ENCODE data around the gene MRPS35.

Gene MRPS35

DNA sequence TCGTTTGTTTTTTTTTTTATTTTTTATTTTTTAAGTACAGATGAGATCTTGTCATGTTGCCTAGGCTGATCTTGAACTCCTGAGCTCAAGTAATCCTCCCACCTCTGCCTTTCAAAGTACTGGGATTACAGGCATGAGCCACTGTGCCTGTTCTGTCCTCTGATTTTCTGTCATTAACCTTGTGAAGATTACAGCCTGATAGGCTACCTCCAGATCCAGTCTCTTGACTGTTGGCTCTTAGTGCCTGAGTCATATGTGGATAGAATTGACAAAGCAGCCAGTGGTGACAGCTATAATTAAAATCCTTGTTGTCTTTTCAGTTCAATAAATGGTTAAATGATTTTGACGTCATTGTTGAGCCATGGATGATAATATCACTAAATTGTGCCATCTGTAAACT, 35.6 kb upstream of the MRPS35 start:
- no peak for FAIRE-seq
- TF ChIP-seq, protein P1, sequence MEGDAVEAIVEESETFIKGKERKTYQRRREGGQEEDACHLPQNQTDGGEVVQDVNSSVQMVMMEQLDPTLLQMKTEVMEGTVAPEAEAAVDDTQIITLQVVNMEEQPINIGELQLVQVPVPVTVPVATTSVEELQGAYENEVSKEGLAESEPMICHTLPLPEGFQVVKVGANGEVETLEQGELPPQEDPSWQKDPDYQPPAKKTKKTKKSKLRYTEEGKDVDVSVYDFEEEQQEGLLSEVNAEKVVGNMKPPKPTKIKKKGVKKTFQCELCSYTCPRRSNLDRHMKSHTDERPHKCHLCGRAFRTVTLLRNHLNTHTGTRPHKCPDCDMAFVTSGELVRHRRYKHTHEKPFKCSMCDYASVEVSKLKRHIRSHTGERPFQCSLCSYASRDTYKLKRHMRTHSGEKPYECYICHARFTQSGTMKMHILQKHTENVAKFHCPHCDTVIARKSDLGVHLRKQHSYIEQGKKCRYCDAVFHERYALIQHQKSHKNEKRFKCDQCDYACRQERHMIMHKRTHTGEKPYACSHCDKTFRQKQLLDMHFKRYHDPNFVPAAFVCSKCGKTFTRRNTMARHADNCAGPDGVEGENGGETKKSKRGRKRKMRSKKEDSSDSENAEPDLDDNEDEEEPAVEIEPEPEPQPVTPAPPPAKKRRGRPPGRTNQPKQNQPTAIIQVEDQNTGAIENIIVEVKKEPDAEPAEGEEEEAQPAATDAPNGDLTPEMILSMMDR (IDR thresholded peaks at IDR 0.05; ENCODE audit: insufficient read depth, missing control alignments) = no peak
- no peak for DNase-seq (ENCODE audit: insufficient read length, low spot score)

DNA sequence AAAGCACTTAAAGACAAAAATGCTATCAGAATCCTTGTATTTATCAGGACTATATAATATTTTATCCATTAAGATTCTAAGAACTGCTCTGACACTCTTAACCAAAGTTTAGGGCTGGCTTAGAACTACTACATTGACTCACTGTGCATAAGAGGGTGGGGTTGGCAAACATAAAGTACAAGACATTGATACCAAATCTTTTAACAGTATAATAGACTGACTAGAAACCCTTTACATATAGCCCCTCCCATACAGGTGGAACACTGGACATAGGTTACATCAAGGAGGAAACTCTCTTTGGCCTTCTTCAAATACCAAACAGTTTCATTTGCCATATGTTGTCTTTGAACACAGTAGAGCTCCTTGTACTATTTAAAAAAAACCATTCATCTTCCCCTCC, 30.0 kb upstream of the MRPS35 start:
- TF ChIP-seq, protein P1 (IDR thresholded peaks at IDR 0.05; ENCODE audit: insufficient read depth, missing control alignments) = no peak
- no peak for DNase-seq (ENCODE audit: insufficient read length, low spot score)
- FAIRE-seq = no peak

DNA sequence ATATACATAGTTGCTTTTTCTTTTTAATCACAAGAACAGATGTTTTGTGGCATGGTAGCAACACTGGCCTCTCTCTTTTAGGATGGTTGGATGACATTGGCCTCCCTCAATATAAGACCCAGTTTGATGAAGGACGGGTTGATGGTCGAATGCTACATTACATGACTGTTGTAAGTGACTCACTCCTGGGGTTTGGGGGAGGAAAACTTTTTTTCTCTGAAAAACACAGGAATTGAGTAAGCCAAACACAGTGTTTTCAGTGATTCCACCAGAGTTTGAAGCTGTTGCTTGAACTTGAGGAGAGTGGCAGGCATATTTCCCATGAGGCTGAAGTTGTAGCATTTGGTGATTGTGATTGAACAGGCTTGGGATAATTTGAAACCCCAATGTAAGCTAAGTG, 28.1 kb upstream of the MRPS35 start:
- no peak for FAIRE-seq
- no peak for DNase-seq (ENCODE audit: insufficient read length, low spot score)
- TF ChIP-seq, protein P1 (IDR thresholded peaks at IDR 0.05; ENCODE audit: insufficient read depth, missing control alignments) = no peak

DNA sequence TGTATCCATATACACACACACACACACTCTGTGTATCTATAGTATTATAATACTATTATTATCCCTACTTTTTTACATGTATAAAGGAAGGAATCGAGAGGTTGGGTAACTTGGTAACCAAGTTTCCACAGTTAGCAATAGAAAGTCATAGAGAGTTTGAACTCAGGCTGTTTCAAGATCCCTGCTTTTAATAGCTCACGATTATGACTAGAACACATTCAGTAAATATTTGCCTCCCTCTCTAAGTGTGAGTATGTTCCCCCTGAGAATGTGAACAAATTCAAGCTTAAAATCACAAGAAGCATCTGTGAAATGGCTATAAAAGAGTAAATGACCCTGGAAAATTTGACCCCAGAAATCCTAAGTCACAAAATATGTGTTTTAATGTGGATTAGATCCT, 25.4 kb upstream of the MRPS35 start:
- DNase-seq (ENCODE audit: insufficient read length, low spot score) (no peak), FAIRE-seq (no peak)
- TF ChIP-seq, protein P1 (IDR thresholded peaks at IDR 0.05; ENCODE audit: insufficient read depth, missing control alignments) = no peak

DNA sequence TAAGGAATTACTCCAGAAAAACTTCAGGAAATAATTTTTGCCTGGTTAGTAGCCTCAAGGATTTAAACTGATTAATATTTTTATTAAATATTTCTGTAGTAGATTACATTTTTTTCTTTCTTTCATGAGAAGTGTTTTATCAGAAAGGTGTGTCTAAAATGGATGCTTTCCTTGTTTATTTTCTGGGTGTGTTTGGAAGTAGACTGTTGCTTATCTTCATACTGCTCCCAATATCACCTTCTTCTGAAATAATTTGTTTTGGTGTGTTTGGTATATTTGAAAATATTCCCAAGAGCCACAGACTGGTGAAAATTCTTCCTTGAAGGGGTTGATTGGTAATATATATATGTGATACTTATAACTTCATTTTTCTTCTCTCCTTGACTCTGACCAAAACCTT, 24.5 kb upstream of the MRPS35 start:
- TF ChIP-seq, protein P1 (IDR thresholded peaks at IDR 0.05; ENCODE audit: insufficient read depth, missing control alignments) = no peak
- no peak for DNase-seq (ENCODE audit: insufficient read length, low spot score)
- FAIRE-seq = no peak

DNA sequence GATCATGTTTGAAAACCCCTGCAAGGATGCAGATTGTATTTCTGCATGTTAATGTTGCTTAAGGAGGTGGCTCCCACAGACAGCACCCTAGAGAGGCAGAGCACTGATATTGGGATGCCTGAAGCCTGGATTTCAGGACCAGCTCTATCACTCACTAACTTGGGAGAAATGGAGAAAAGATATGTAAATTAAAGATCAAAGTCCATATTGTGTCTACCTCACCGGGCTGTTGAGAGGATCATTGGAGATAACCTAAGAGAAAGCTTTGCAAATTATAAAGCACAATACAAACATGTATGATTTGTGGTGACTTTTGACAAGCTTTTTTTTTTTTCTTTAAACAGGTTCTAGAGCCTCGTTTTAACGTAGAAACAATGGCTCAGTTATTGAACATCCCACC, 22.0 kb upstream of the MRPS35 start:
- FAIRE-seq = no peak
- TF ChIP-seq, protein P1 (IDR thresholded peaks at IDR 0.05; ENCODE audit: insufficient read depth, missing control alignments) = no peak
- no peak for DNase-seq (ENCODE audit: insufficient read length, low spot score)

DNA sequence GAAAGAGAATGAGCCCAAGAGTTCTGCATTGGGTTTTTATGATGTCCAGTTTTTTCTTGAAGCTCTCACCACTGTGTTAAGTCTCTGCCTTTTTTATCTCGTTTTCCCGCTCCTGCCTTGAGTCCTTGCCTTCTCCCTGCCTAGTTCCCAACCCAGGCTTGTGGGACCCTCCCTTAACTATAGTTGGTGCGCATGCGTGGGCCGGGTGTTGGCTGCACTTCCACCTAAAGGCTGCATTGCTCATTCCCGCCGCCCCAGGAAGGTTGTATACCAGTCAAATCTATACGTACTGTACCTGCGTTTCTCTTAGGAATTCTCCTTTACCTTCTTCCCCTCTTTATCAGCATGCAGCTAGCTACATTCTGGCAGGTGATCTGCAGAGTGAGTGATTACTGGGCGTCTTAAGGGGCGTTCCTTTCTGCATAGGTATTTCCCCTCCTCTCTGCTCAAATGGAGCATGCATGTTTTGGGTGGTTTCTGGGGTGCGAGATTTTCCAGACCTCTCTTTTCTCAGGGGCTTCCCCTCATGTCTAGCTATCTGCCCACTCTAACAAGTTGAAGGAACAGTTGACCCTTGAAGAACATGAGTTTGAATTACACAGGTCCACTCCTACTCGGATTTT, 21.0 kb upstream of the MRPS35 start:
- no peak for FAIRE-seq
- DNase-seq (ENCODE audit: insufficient read length, low spot score) = no peak
- TF ChIP-seq, protein P1 (IDR thresholded peaks at IDR 0.05; ENCODE audit: insufficient read depth, missing control alignments) = no peak
